ENCODE measurements around the gene NPAS2. TPM values are rescaled to one million over a fixed set of nuclear protein-coding genes. Genes with fewer than 3 reads are reported as not detected.

Gene NPAS2
- total RNA-seq, 4 donors from 2014 or later: 11.8 to 46.5 (median 21.7) TPM

DNA sequence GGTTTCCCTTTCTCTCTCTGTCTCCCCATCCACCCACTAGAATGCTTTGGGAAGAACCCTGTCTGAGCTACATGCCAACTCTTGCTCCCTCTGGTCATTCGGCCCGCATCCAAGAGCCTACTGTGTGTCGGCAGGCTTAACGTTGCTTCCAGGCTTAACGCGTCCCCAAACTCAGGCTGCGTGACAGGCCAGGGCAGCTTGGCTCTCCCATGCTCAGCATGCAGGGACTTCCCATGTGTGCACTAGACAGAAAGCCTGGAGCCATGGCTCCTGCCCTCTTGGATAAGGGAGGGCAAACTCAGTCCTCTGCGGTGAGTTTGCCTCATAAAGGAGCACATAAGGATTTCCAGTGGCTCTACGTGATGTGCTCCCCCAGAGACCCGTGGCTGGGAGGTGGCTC is 225.4 kb downstream of the NPAS2 start:
- 90 to 96% methylated on average over 4 to 5 of the region's 10 CpGs for WGBS, 2 donors (ENCODE audit: low coverage in 1 of 2)
- no peak overlapping the region for H3K27ac ChIP-seq
- H3K4me1 ChIP-seq: peaks cover 0 to 16% (median 0%) of the 10 kb centered on the region in 3 donors
- no peak overlapping the region for H3K4me3 ChIP-seq
- ATAC-seq: no peak
- TF ChIP-seq EP300 (IDR thresholded peaks at IDR 0.05) (no peak), POLR2AphosphoS5 (IDR thresholded peaks at IDR 0.05) (no peak), POLR2A (IDR thresholded peaks at IDR 0.05) (no peak)
- TF ChIP-seq, protein P1, sequence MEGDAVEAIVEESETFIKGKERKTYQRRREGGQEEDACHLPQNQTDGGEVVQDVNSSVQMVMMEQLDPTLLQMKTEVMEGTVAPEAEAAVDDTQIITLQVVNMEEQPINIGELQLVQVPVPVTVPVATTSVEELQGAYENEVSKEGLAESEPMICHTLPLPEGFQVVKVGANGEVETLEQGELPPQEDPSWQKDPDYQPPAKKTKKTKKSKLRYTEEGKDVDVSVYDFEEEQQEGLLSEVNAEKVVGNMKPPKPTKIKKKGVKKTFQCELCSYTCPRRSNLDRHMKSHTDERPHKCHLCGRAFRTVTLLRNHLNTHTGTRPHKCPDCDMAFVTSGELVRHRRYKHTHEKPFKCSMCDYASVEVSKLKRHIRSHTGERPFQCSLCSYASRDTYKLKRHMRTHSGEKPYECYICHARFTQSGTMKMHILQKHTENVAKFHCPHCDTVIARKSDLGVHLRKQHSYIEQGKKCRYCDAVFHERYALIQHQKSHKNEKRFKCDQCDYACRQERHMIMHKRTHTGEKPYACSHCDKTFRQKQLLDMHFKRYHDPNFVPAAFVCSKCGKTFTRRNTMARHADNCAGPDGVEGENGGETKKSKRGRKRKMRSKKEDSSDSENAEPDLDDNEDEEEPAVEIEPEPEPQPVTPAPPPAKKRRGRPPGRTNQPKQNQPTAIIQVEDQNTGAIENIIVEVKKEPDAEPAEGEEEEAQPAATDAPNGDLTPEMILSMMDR (IDR thresholded peaks at IDR 0.05): no peak
- H3K27me3 ChIP-seq: no peaks in the 10 kb centered on the region
- H3K9me3 ChIP-seq: no peaks in the 10 kb centered on the region
- peaks cover 0 to 56% of the 10 kb centered on the region in 2 donors for H3K36me3 ChIP-seq

Other genes starting within 250 kb of the NPAS2 start
- gene RPL31, start 182.2 kb downstream of the NPAS2 start, total RNA-seq: 1,000 to 10,000 TPM in 3 of 4 donors, 100 to 1,000 TPM in 1; 715 to 2,331 (median 1,488) TPM

All from gastroesophageal sphincter (tissue), 4 donors.